HEK293T (cell line): ENCODE data around the gene MEGF6.

Experiments
- FOXA1 ChIP-seq: fragments of 450-650 bp; IDR thresholded peaks from 2 replicates; pipeline ENCODE4 v1.6.1; 2016; ENCODE audit warnings: mild to moderate bottlenecking
- FOXM1 ChIP-seq: fragments of 450-650 bp; IDR thresholded peaks from 2 replicates; pipeline ENCODE4 v1.6.1; 2017; ENCODE audit warnings: mild to moderate bottlenecking, borderline replicate concordance

DNA sequence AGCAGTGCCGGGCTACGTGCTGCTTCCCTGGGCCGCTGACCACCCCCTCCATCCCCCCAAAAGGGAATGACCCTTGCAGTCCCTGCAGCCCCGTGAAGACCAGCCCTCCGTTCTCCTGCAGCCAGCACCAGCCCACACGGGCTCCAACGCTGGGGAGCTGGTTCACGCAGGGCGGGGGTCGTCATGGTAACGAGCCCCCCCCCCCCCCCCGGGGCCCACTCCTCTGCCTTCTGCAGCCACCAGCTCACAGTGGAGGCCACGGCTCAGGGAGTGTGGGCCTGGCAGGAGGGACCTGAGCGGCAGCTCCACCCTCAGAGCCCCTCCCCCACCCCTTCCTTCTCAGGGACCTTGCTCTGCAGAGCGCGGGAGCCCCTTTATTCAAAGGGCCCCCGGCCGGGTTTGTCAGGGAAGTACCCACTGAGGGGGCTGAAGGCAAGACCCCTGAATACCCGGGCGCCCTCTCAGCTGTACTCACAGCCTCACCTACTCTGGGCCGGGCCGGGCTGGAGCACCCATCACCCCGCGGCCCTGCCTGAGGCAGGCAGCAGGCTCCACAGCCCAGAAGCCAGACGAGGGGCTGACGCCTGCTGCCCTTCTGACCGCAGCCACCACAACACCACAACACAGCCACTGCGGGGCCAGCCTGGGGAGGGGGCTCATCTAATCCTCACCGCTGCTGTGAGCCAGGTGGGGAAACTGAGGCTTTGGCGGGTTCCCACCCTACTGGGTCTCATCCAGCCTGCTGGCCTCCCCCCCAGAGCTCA is 12.6 kb downstream of the MEGF6 start:
- no peak for TF ChIP-seq FOXM1
- TF ChIP-seq FOXA1: no peak
